Osteoblast (primary cell): ENCODE results near the gene SMARCC1. TPM values are rescaled to one million over a fixed set of nuclear protein-coding genes. Genes with fewer than 3 reads are reported as not detected.

Source experiments
- DNase-seq: peaks from one replicate; pipeline ENCODE4 v3.0.0; 2011; ENCODE audit warnings: low spot score, mixed read lengths; ENCODE audit not compliant: insufficient read length; ENCODE audit errors: missing footprints
- H2AFZ ChIP-seq: 2 replicates; pipeline ENCODE4 v1.6.0; 2011; ENCODE audit warnings: mild to moderate bottlenecking, low read length
- H3K27ac ChIP-seq: 2 replicates; pipeline ENCODE4 v1.5.1; 2011; ENCODE audit warnings: mild to moderate bottlenecking, low read depth, low read length, moderate library complexity
- H3K27me3 ChIP-seq: 2 replicates; pipeline ENCODE4 v1.6.0; 2012; ENCODE audit warnings: mild to moderate bottlenecking, control low read depth, inconsistent platforms, low read length, moderate library complexity; ENCODE audit not compliant: insufficient read depth
- H3K36me3 ChIP-seq: 2 replicates; pipeline ENCODE4 v1.5.1; 2011; ENCODE audit warnings: mild to moderate bottlenecking, low read length, control low read depth, moderate library complexity; ENCODE audit not compliant: insufficient read depth
- H3K4me1 ChIP-seq: 2 replicates; pipeline ENCODE4 v1.5.1; 2011; ENCODE audit warnings: mild to moderate bottlenecking, low read length, control low read depth, moderate library complexity; ENCODE audit not compliant: insufficient read depth
- H3K4me2 ChIP-seq: 2 replicates; pipeline ENCODE4 v1.6.0; 2011; ENCODE audit warnings: mild to moderate bottlenecking, low read length; ENCODE audit not compliant: insufficient read depth
- H3K4me3 ChIP-seq: fragments of 200-600 bp; sonication (generic); 3 replicates; pipeline ENCODE4 v1.5.1; 2012; ENCODE audit warnings: mild to moderate bottlenecking, low read length, inconsistent platforms; ENCODE audit not compliant: insufficient read depth
- H3K79me2 ChIP-seq: 2 replicates; pipeline ENCODE4 v1.6.0; 2012; ENCODE audit warnings: mild to moderate bottlenecking, low read length, control low read depth, inconsistent platforms; ENCODE audit not compliant: insufficient read depth
- H3K9me3 ChIP-seq: 2 replicates; pipeline ENCODE4 v1.5.1; 2011; ENCODE audit warnings: low read depth, low read length, control low read depth
- H4K20me1 ChIP-seq: 2 replicates; pipeline ENCODE4 v1.6.0; 2012; ENCODE audit warnings: mild to moderate bottlenecking, low read length, control low read depth; ENCODE audit not compliant: insufficient read depth
- total RNA-seq: library from RNA; depleted of rRNA; stranded (reverse); fragments of >200 nt; gene quantifications from 2 replicates; pipeline ENCODE4 v1.2.3, GENCODE V29; 2012
- TF ChIP-seq, protein P1 (sequence below): IDR thresholded peaks from 2 replicates; pipeline ENCODE4 v1.5.1; 2011; ENCODE audit warnings: mild to moderate bottlenecking, low read depth, low read length, moderate library complexity; ENCODE audit errors: extremely low read depth

Gene SMARCC1
- total RNA-seq, 1 donor = 46.7 TPM

- Histone ChIP-seq H4K20me1 (peaks cover 49% of the 10 kb centered on the region), H3K27me3 (no peaks in the 10 kb centered on the region), H2AFZ (no peak overlapping the region), H3K4me3 (no peak overlapping the region), H3K9me3 (no peaks in the 10 kb centered on the region), H3K4me1 (peaks cover 10% of the 10 kb centered on the region), H3K27ac (no peak overlapping the region), H3K4me2 (no peak overlapping the region), H3K79me2 (no peaks in the 10 kb centered on the region), H3K36me3 (peaks cover 30% of the 10 kb centered on the region)
- DNase-seq = no peak
- TF ChIP-seq, protein P1, sequence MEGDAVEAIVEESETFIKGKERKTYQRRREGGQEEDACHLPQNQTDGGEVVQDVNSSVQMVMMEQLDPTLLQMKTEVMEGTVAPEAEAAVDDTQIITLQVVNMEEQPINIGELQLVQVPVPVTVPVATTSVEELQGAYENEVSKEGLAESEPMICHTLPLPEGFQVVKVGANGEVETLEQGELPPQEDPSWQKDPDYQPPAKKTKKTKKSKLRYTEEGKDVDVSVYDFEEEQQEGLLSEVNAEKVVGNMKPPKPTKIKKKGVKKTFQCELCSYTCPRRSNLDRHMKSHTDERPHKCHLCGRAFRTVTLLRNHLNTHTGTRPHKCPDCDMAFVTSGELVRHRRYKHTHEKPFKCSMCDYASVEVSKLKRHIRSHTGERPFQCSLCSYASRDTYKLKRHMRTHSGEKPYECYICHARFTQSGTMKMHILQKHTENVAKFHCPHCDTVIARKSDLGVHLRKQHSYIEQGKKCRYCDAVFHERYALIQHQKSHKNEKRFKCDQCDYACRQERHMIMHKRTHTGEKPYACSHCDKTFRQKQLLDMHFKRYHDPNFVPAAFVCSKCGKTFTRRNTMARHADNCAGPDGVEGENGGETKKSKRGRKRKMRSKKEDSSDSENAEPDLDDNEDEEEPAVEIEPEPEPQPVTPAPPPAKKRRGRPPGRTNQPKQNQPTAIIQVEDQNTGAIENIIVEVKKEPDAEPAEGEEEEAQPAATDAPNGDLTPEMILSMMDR = no peak
Measured at GRCh38 chr3:47605652-47606051, 176.0 kb downstream of the SMARCC1 start.

GRCh38 chr3:47604145-47604544 is 177.5 kb downstream of the SMARCC1 start:
- Histone ChIP-seq H2AFZ (no peak overlapping the region), H3K79me2 (no peaks in the 10 kb centered on the region), H3K4me2 (no peak overlapping the region), H3K9me3 (no peaks in the 10 kb centered on the region), H3K4me1 (peaks cover 10% of the 10 kb centered on the region), H4K20me1 (peaks cover 43% of the 10 kb centered on the region), H3K36me3 (peaks cover 22% of the 10 kb centered on the region), H3K27me3 (no peaks in the 10 kb centered on the region), H3K27ac (no peak overlapping the region), H3K4me3 (no peak overlapping the region)
- TF ChIP-seq, protein P1 = no peak
- no peak for DNase-seq

DNA sequence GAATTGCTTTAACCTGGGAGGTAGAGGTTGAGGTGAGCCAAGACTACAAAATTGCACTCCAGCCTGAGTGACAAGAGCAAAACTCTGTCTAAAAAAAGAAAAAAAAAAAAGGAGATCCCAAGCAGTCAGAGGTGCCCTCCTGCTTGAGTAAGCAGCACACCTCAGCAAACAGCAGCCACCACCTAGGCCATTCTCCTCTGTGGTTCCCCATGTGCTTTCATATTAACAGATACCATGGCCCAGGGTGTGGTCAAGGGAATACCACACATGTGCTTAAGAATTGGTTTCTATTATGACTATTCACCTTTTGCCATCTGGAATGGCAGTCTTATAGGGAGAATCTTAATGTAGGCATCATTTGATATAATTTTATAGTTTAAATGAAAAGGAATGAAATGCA is 178.4 kb downstream of the SMARCC1 start:
- no peak for DNase-seq
- Histone ChIP-seq H3K4me2 (no peak overlapping the region), H4K20me1 (peaks cover 42% of the 10 kb centered on the region), H3K27ac (no peak overlapping the region), H2AFZ (no peak overlapping the region), H3K36me3 (peaks cover 15% of the 10 kb centered on the region), H3K9me3 (no peaks in the 10 kb centered on the region), H3K4me1 (peaks cover 10% of the 10 kb centered on the region), H3K79me2 (no peaks in the 10 kb centered on the region), H3K4me3 (no peak overlapping the region), H3K27me3 (no peaks in the 10 kb centered on the region)
- TF ChIP-seq, protein P1 = no peak

DNA sequence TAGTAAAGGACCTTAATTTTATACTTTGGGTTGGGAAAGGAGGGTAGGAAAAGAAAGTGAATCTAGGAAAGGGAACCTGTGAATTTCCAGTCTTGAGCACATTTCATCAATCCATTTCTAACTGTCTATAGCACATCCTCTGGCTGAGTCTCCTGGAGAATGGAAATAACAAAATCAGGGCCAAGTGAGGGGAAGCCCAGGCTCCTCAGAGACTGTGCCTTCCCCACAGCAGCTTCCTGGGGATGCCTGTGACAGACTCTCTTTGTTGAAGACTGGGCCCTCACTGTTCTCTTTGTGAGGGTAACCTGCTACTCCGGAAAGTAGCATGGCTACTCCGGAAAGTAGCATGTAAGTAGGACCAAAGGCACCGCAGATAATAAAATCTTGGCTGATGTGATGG is 180.4 kb downstream of the SMARCC1 start:
- peaks cover 38% of the 10 kb centered on the region for H4K20me1 ChIP-seq
- peaks cover 9% of the 10 kb centered on the region for H3K4me1 ChIP-seq
- no peak overlapping the region for H3K4me3 ChIP-seq
- DNase-seq = no peak
- peaks cover 10% of the 10 kb centered on the region for H3K36me3 ChIP-seq
- no peak overlapping the region for H2AFZ ChIP-seq
- TF ChIP-seq, protein P1 = no peak
- no peaks in the 10 kb centered on the region for H3K27me3 ChIP-seq
- H3K4me2 ChIP-seq = no peak overlapping the region
- H3K27ac ChIP-seq = no peak overlapping the region
- no peaks in the 10 kb centered on the region for H3K9me3 ChIP-seq
- no peaks in the 10 kb centered on the region for H3K79me2 ChIP-seq
